GM19099 (cell line): ENCODE data around the gene MVB12B.

Experiments used
- POLR2A ChIP-seq: IDR thresholded peaks from 3 replicates; pipeline ENCODE4 v1.6.1; 2011; ENCODE audit warnings: low read depth; ENCODE audit not compliant: insufficient read length; ENCODE audit errors: extremely low read depth

Gene MVB12B

DNA sequence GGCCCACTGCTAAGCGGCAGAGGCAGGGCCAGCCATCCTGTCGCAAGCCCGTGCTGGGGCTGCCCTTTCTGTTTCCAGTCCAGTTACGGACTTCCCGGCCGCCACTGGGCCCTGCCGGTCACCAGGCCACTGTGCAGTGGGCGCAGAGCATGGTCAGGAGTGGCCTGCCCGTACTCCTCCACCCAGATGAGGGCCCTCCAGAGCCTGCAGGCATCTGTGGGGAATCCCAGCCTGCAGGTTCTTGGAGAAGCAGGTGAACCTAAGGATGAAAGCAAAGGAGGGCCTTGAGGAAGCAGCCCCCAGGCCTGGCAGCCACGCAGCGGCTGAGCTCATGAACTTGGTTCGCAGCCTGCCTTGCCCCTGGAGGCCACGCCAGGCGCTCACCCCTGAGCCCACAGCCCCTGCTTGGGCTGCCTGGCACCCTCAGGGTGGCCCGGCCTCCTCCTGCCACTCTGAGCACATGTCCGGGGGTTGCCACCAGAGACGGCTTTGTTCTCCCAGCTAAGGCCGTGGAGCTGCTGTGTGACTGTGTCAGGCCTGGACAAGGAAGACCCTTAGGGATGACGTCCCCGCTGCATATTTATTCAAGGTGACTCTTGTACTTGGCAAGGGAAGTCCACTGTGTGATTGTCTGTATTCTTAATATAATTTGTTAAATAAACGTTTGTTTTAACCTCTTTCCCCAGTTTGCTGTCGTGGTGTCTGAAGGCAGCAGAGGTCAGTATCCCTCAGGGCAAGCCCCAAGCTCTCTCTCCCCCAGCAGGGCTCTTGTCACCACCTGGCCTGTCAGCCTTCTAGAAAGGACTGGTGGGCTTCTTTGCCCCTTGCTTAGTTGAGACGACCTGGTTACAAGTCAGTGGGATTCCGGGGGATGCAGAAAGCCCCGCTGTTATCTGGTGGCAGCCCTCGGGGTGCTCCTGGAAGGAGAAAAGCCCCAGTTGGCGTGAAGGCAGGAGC is 180.0 kb downstream of the MVB12B start:
- no peak for TF ChIP-seq POLR2A

DNA sequence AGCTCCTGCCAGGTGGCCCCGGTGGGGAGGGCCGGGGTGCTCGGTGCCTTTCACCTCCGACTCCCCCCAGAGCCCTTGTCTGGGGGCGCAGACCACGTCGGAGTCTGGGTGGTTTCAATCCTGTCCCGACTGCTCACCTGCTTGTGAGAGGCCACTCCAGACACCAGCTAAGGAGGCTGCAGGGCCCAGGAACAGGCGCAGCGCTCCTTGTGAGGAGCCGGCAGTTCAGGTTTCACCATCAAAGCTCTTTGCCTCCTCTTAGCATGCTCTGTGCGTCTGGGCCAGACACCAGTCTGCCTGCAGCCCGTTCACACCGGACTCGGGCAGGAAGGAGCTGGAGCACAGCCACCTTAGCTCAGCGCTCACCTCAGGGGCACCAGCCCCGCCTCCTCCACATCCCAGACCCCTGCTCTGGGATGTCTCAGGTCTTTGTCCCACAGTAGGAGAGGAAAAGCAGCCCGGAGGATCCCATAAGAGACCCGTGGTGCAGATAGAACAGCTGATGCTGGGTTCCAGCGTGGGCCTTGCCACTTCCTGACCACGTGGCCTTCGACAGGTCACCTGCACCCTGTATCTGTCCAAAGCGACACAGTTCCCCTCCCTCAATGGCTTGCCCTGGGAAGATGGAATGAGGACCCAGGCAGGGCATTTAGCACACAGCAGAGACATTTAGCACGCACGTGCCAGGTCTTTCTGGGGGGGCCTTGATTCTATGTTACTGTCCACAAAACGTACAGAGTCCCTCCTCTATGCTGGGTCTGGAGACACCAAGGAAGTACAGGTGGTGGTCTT is 180.9 kb downstream of the MVB12B start:
- TF ChIP-seq POLR2A = no peak

DNA sequence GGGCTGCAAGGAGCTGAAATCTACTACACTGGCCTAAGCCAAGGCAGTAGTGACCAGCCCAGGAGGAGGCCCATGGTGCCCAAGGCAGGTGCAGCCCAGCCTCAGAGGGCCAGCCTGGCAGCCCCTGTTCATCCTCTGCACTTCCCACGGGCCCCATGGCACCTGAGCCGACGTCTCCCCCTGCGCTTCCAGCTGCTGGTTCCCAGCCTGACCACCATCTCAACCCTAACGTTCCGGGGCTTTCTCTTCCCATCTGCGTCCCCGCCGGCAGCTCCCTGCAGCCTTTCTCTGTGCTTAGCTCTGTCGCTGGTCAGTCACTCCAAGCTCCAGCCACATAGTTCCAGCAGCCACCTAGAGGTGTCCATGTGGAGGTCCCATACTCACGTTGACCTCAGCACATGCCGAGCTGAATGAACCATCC is 181.6 kb downstream of the MVB12B start:
- TF ChIP-seq POLR2A = no peak

DNA sequence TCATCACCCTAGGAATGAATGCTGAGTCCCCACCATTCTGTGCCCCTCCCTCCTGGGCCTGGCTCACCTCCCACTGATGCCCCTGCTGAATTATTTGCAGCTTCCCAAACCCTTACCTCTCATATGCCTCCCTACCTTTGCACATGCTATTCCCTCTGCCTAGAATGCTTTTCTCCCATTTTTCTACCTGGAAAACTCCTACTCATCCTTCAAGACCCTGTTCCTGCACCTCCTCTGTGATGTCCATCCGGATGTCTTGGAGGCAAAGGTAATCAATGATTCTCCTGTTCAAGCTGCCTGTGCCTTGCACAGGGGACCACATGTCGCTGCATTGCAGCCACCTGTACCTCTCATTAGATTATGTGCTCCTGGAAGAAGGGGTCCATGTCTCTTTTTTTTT is 182.3 kb downstream of the MVB12B start:
- no peak for TF ChIP-seq POLR2A

DNA sequence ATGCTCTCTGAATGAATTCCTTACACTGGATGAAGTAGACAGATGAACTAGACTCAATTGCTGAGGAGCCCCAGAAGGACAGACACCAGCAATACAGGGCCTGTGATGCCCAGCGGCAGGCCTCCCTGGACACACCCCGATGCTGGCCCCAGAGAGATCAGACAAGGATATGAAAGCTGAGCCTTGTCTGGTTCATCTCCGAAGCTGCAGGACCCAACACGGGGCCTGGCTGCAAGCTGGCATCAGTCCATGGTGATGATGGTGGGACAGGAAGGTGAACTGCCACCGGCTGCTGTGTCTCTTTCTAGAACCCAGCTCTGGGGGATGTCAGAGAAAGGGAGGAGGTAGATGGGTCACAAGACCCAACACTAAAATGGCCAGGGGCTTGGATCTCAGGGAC is 183.1 kb downstream of the MVB12B start:
- TF ChIP-seq POLR2A = no peak

DNA sequence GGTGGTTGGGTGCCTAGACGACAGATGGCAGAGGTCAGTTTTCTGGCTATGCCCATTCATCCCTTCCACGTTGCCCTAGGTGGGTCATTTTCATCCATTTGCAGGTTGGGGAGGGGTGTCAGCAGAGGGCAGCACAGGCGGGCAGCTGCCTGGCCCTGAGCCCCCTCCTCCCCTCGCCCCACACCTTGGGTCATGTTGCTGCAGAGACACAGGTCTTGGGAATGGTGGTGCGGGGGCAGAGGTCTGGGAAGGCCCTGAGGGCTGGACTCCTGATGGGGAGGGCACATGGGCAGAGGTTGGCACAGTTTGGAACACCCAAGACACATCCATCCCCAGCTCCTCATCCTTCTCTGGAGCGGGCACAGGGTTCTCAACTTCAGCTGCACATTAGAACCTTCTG is 183.9 kb downstream of the MVB12B start:
- TF ChIP-seq POLR2A = no peak

DNA sequence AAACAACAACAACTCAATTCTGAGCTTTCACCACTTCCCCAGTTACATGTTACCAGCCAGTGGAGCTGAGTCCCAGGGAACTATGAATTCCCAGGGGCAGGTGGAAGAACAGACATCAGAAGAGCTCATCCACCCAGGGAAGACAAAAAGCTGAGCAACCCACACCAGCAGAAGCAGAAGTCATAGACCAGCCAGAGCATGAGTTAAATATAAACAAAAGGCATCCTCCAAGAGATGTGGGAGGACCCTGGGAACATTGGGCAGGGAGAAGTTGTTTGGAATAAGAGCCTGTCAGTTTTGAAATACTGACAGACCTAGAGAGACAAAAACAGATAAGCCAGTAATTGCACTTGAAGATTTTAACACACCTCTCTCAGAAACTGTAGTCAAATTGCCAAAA is 184.8 kb downstream of the MVB12B start:
- no peak for TF ChIP-seq POLR2A

DNA sequence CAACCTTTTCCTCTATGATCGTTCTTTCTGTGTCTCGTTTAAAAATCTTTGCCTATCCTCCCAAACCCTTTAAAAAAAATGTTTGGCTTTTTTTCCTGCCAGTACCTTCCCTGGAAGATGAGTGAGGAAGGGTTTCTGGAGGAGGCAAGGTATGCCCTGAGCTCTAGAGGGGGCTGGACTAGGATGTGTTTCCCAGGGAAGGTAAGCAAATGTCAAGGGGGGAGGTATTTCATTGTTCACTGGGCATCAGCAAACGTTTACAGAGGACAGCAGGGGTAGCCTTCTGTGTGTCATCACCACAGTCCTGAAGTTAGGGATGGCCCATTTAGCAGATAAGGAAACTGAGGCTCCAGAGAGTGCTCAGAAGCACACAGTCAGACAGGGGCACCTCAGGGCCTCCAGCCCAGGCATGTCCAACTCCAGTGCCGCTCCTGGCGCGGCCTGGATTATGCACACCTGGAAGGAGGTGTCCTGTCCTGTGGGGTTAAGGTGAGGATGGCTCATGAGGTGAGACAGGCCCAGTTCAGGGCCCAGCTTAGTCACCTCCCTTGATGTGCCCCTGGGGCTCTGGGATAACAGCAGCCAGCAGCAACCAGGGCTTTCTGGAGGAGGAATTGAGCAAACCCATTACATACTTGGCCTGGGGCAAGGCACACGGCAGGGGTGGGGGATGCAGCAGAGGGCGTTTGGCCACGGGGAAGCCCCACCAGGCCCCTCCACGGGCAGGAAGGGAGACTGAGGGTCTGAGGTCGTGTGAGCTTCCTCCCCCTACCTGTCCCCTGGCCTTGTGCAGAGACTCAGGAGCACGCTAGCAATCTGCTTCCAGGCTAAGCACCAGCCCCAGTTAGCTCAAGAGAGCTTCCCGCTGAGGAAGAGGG is 186.8 kb downstream of the MVB12B start:
- TF ChIP-seq POLR2A = no peak

DNA sequence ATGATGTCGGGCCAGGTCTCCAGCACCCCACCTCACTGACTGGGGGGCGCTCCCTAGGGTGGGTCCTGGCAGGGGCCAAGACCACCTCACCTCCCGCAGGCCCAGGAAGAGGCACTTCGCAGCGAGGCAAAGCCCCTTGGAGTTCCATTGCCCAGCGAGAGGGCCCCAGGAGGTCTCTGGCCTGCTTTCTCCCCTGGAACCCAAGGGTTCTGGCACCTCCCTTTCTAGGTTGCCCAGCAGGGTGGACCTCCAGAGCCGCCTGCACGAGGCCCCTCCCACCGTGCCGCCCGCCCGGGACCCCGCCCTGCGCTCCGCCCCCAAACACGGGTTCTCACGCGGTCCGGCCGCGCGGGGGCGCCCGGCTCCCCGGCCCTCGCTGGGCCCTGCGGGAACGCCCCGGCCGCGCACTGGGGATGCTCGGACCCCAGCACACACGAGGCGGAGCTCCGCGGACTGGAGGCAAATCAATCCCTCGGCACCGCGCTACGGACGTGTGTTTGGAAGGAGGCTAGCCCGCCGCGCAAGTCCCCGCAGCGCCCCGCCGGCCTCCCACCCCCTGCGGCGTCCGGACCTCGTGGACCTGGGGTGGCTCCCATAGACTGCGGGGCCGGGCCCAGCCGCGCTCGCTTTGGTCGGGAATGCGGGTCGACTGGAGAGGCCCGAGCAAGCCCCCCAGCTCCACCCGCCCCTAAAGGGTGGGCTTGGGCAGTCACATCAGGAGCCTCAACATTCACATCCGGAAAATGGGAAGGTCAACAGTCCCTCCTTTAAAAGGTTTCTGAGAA is 187.6 kb downstream of the MVB12B start:
- TF ChIP-seq POLR2A = no peak

DNA sequence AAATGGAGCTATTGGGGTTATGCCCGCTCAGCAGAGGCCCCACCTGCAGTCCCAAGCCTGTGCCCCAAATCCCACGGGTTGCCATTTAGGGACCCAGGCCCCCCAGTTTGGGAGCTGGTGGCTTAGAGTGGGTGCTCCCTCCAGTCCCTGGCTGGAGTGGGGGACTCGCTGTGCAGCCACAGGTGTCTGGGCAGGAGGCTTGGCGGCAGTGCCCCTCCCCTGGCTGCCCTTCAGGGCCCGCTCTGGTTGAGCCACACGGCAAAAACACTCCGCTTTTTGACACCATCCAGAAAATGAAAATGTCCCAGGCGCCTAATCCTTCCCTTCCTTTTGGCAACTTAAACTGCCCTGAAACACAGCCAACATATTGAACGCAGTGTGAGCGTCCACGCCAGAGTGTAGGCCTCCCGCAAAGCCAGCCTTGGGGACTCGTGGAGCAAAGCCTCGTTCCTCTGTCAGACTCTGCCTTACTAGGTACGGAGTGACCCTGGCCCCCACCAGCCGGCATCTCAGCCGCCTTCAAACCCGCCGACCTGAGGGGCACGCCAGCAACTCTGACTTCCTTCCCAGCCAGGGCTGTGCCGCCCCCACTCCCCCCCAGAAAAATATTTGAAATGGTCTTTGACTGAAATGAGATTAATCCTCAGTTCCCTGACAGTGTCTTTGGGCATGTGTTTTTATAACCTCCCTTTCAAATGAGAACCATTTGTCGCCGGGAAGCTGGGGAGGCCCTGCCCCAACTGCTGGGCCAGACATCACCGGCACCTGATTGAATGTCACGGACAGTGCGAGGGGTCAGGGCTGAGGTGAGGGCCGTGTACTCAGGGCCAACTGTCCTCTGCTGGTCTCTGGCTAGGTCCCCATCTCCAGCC is 188.6 kb downstream of the MVB12B start:
- TF ChIP-seq POLR2A = no peak

DNA sequence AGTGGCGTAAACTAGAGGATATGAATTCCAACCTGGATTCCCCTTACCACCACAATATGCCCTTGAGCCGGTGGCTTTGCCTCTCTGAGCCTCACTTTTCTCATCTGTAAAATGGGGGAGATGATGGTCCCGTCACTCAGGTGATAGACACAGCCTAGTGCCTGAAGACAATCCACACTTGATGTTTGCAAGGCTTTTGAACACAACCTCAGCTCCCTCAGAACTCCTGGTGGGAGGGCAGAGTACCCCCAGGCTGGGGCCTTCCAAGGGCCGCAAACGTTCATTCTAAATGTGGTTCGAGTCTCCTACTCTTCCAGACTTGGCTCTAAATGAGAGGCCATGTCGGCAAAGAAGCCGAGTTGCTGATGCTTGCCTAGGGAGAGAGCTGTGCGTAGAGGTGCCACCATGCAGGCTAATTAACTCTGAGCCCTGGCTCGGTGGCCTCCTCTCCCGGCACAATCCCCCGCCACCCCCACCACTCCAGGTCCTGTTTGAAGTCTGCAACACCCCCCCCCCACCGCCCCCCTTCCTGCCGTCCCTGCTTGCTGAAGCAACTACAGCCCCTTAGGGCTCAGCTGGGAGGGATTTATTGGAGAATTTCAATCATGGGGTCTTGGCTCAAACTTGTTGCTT is 189.4 kb downstream of the MVB12B start:
- TF ChIP-seq POLR2A = no peak

DNA sequence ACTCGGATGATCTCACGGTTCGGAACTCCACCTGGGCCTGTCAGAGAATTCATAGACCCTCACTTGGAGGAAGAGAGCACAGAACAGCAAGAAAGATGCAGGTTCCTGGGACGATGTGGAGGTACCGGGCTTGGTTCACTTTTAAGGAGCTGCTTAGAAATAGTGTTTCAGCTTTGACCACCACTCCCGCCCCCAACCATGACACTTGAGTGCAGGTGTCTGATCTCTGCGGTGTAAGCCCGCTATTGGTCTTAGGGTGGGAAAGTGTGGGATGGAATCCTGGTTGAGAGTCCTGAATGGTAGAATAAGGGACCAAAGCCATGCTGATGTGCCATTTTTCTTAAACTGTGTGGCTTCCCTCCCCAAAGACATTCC is 189.9 kb downstream of the MVB12B start:
- TF ChIP-seq POLR2A = no peak
